GM12872 (cell line): ENCODE measurements around the gene PTX4.

Experiments
- CTCF ChIP-seq: IDR thresholded peaks from 3 replicates; pipeline ENCODE4 v1.5.1; 2011; ENCODE audit warnings: low read depth, mild to moderate bottlenecking, low read length, moderate library complexity; ENCODE audit not compliant: insufficient read depth

PTX4 gene

DNA sequence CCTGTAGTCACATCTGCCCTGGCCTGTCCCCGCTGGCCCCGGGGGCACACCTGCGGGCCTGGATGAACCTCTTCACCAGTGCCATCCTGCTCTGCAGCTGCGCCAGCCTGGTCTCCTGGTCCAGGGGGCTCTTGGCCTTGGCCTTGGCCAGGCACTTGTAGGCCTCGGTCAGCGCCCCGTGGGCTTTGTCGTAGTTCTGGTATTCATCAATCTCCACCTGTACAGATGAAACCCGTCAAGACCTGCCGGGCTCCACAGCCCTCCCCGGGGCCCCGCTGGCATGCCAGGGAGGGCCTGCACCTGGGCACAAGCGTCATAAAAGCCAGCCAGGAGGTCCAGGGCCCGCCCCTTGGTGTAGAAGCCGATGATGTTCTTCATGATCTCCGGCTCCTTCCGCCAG, 31.1 kb upstream of the PTX4 start:
- no peak for TF ChIP-seq CTCF

DNA sequence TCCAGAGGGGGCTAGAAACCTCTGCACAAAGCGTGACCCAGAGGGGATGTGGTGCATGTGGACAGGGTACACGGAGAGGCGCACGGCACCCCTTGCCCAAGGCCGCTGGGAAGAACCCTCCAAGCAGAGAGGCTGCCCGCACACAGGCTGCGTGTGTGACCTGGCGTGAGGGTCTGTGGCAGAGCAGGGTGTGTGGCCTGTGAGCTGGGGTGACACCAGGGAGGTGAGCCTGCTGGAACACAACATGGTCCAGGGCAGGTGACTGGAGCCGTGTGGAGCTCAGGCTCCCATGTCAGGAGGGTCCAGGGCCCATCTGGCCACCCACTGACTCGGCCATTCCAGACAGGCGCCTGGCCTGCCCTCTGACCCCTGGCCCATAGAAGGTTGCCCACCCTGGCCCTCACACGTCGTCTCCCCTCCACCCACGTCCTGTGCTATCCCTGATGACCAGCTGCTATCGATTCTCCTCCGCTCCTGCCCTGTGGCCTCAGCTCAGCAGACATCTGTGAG, 29.9 kb upstream of the PTX4 start:
- no peak for TF ChIP-seq CTCF

GRCh38 chr16:1514507-1514906, 25.8 kb upstream of the PTX4 start:
- no peak for TF ChIP-seq CTCF

GRCh38 chr16:1512774-1513173, 24.0 kb upstream of the PTX4 start:
- TF ChIP-seq CTCF, result no peak

DNA sequence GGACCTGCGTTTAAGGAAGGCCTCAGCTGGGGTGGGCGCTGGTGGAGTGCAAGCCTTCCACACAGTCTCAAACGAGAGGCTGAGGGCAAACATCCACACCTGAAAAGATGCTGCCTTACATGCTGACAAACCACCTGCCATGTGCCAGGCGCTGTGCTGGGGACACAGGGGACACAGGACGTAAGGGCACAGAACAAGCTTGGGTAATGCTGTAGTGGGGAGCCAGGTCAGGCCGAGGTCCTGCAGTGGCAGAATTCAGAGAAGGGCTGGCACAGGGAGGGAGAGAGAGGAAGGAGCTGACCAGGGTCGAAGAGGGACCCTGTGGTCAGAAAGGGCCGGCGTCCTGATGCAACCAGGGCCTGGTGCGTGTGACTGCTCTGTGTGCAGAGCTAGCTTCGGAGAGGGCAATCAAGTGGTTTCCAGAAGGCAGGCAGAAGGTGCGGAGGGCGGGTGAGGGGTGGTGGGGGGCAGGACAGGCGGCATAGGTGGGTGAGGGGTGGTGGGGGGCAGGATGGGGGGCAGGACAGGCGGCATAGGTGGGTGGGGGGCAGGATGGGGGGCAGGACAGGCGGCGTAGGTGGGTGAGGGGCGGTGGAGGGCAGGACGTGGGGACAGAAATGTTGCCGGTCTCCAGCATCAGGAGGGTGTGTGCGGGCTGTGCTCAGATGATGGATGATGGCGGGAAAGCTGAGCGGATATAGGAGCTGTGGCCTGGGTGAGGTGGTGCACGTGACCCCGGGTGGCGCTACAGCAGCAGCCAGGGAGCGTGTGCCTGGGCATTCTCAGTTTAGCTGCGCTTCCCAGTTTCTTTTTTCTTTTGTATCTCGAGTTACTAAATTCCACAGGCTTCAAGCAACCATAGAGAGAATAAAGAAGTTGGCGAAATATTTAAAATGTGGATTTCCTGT, 23.2 kb upstream of the PTX4 start:
- TF ChIP-seq CTCF, result no peak

DNA sequence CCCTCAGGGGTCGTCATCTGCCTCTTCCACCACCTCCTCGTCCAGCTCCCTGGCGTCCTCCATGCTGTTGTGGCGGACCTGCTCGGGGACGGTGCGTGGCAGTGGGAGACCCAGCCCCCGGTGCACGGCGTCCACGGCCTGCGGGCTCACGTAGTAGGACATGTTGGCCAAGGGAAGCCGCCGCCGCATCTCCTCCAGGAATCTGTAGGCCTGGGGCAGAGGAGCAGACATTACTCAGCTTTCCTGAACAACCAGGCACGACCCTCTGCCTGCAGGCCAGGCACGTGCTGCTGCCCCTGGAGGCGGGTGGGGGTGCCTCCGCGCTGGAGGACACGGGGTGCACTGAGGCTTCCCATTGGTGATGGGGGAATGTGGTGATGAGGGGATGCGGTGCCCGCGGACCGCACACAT, 22.2 kb upstream of the PTX4 start:
- TF ChIP-seq CTCF, result no peak

DNA sequence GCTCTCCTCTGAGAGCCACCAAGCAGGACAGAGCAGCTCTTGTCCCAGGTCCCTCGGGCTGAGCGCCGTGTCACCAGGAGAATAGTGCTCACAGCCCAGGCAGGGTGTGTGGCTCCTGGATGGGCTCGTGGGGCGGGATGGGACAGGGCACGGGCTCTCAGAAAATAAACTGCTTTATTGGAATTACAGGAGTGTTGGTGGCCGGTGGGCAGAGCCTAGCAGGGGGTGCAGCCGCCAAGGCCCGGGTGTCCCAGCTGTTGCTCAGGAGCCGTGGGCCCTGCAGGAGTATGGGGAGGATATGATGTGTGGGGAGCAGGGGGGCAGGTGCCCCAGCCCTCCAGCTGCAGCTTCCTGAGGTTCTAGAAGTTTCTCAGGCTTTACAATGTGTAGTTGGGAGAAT, 21.5 kb upstream of the PTX4 start:
- TF ChIP-seq CTCF, result no peak
